IPS DF 6.9 (cell line): ENCODE measurements around the gene CSGALNACT2.
"Not testable (repeated sequence)": the region's sequence is repeated elsewhere in the genome, so short reads cannot be mapped to it uniquely, and the experiment has no call there.

Experiments
- DNase-seq: peaks from one replicate; pipeline ENCODE4 v3.0.0-alpha.2; 2013; ENCODE audit warnings: low read depth, low spot score
- H3K27ac ChIP-seq: one replicate; pipeline ENCODE4 v1.5.1; 2013; ENCODE audit warnings: low read length, control low read depth
- H3K27me3 ChIP-seq: 2 replicates; pipeline ENCODE4 v1.6.1; 2013; ENCODE audit warnings: mild to moderate bottlenecking, low read length; ENCODE audit not compliant: control insufficient read depth, insufficient read depth
- H3K36me3 ChIP-seq: 2 replicates; pipeline ENCODE4 v1.6.1; 2013; ENCODE audit warnings: low read length; ENCODE audit not compliant: control insufficient read depth, insufficient read depth
- H3K4me1 ChIP-seq: 2 replicates; pipeline ENCODE4 v1.6.1; 2013; ENCODE audit warnings: low read length; ENCODE audit not compliant: control insufficient read depth, insufficient read depth
- H3K4me3 ChIP-seq: 2 replicates; pipeline ENCODE4 v1.5.1; 2013; ENCODE audit warnings: mild to moderate bottlenecking, low read length
- H3K9me3 ChIP-seq: 2 replicates; pipeline ENCODE4 v1.6.1; 2013; ENCODE audit warnings: low read length, inconsistent platforms; ENCODE audit not compliant: control insufficient read depth, insufficient read depth
- WGBS: extraction: QIAGEN DNeasy Blood & Tissue Kit; methylation state at CpG from one replicate; pipeline ENCODE4 v1.1.7; 2013; ENCODE audit warnings: mixed read lengths, missing lambda C conversion rate; ENCODE audit not compliant: insufficient read length, insufficient coverage; 5-methylcytosine and 5-hydroxymethylcytosine counted together

The CSGALNACT2 gene, protein sequence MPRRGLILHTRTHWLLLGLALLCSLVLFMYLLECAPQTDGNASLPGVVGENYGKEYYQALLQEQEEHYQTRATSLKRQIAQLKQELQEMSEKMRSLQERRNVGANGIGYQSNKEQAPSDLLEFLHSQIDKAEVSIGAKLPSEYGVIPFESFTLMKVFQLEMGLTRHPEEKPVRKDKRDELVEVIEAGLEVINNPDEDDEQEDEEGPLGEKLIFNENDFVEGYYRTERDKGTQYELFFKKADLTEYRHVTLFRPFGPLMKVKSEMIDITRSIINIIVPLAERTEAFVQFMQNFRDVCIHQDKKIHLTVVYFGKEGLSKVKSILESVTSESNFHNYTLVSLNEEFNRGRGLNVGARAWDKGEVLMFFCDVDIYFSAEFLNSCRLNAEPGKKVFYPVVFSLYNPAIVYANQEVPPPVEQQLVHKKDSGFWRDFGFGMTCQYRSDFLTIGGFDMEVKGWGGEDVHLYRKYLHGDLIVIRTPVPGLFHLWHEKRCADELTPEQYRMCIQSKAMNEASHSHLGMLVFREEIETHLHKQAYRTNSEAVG

DNA sequence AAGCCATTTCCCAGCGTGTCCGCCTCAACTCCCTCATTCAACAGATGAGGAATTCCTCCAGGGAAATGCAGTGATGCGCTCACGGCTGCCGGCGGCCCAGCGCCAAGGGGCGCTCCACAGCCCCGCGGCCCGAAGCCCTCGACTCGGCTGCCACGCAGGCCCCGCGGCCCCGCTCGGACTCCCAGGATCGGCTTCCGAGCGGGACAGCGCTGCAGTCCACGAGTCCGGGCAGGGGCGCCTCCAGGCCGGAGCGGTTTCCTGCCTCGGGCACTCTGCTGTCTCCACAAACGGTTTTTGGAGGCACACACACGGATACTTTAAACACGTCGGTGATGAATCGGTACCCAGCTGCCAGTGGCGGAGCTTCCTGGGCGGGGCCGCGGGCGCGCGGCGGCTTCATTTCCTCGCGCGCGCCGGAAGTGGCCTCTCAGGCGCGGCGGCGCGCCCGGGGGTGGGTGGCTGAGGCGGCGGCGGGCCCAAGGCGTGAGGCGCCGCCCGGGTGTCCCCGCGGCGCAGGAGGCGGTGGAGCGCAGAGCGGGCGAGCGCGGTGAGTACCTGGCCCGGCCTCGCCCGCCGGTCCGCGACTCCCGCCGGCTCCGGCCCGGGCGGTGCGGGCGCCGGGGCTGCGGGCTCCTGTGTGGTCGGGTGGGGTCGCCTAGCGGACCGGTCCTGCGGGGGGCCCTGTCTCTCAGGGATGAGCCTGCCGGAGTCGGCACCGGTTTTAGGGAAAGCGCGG lies at the start of gene CSGALNACT2:
TSS of gene CSGALNACT2 (plus strand) at position 425 of the 736 bp plus-strand sequence. CDS start 16,705 bp downstream, outside the sequence.
- no peak within 1 kb of the TSS for H3K27ac ChIP-seq
- no peaks in the 10 kb centered on the region for H3K27me3 ChIP-seq
- peak within 1 kb of the TSS; percentile 81 for H3K4me3 ChIP-seq
- no CpG with 5 or more reads among the region's 93 CpGs for WGBS
- H3K36me3 ChIP-seq, result no peaks in the 10 kb centered on the region
- peak; percentile 22 for DNase-seq
- H3K9me3 ChIP-seq, result no peaks in the 10 kb centered on the region
- H3K4me1 ChIP-seq, result no peaks in the 10 kb centered on the region

DNA sequence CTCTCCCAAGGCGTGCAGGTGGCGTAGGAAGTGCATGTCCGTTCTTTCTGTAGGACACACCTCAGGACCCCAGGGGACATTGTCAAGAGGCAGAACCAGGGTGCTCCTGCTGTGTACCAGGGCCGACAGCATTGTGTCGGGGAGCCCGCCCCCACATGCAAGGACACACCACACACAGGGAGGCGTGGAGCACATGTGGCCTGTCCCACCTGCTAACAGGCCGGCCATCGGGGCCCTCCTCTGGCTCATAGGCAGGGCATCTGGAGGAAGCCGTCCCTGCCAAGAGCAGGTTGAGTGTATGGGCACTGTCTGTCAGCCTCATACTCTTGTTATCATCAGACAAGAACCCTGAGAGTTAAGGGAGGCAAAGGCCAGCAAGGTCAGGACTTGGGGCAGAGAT lies 48.7 kb upstream of the CSGALNACT2 start:
- no peaks in the 10 kb centered on the region for H3K9me3 ChIP-seq
- H3K27ac ChIP-seq, result no peak overlapping the region

DNA sequence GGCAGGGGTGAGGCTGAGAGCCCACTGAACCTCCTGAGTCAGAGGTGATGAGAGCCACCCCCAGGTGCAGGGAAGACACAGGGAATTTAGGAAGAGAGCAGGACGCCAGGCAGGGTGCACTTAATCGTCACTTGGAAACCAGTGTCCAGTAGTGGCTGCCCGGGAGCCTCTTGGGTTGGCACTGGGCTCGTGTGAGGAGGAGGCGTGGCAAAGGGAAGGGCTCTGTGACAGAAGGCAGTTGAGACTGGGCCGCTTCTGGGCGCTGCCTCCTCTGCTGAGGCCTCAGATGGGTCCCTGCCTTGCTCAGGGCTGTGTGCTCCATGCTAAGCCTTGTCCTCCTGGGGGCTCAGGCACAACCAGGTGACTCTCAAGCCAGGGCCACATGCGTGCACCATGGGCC lies 48.1 kb upstream of the CSGALNACT2 start:
- no peaks in the 10 kb centered on the region for H3K9me3 ChIP-seq
- H3K4me3 ChIP-seq, result no peak overlapping the region
- no peak for DNase-seq
- no peaks in the 10 kb centered on the region for H3K36me3 ChIP-seq
- no peaks in the 10 kb centered on the region; the same call in 1 of the 2 replicates for H3K4me1 ChIP-seq
- no peaks in the 10 kb centered on the region for H3K27me3 ChIP-seq
- no peak overlapping the region for H3K27ac ChIP-seq
- no CpG with 5 or more reads among the region's 8 CpGs for WGBS

More for the DNA sequence above, 48.7 kb upstream of the CSGALNACT2 start:
- Histone ChIP-seq H3K4me3 (no peak overlapping the region), H3K36me3 (no peaks in the 10 kb centered on the region), H3K27me3 (no peaks in the 10 kb centered on the region), H3K4me1 (no peaks in the 10 kb centered on the region; the same call in 1 of the 2 replicates)
- WGBS, result no CpG with 5 or more reads among the region's 10 CpGs
- DNase-seq, result no peak

DNA sequence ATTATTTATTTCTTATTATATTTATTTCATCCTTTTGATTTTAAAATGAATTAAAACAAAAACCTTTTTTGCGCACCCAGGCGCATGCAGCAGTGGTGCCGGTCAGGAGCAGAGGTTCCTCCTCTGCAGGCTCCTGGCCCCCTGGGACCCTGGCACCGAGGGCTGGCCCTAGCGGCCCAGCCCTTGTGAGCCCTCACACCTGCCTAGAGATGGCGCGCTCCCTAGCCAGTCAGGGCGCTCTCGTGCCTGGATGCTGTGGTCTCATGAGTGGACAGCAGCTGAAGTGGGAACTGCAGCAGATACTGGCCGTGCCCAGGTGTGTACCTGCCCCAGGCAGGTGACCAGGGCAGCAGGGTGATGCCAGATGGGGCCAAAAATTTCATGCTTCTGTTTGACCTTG lies 47.6 kb upstream of the CSGALNACT2 start:
- H3K27ac ChIP-seq, result no peak overlapping the region

DNA sequence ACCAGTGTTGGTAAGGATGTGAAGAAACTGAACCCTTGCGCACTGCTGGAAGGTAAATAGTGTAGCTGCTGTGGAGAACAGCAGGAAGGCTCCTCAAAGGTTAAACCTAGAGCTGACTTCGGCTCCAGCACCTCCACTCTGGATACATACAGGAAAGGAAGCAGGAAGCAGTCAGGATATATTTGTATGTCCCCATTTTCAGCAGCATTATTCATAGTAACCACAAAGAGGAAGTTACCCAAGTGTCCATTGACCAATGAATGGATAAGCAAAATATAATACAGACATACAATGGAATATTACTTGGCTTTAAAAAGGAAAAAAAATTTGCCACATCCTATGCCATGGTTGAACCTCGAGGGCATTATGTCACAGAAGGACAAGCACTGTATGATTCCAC lies 46.4 kb upstream of the CSGALNACT2 start:
- no peaks in the 10 kb centered on the region for H3K9me3 ChIP-seq
- H3K4me1 ChIP-seq, result no peaks in the 10 kb centered on the region; the same call in 1 of the 2 replicates
- no CpG with 5 or more reads among the region's 3 CpGs for WGBS
- H3K27ac ChIP-seq, result no peak overlapping the region
- no peaks in the 10 kb centered on the region for H3K27me3 ChIP-seq
- H3K4me3 ChIP-seq, result no peak overlapping the region
- no peaks in the 10 kb centered on the region for H3K36me3 ChIP-seq
- no peak for DNase-seq

More for the DNA sequence above, 47.6 kb upstream of the CSGALNACT2 start:
- Histone ChIP-seq H3K27me3 (no peaks in the 10 kb centered on the region), H3K9me3 (no peaks in the 10 kb centered on the region), H3K4me3 (no peak overlapping the region), H3K4me1 (no peaks in the 10 kb centered on the region; the same call in 1 of the 2 replicates), H3K36me3 (no peaks in the 10 kb centered on the region)
- no peak for DNase-seq
- WGBS, result no CpG with 5 or more reads among the region's 10 CpGs

DNA sequence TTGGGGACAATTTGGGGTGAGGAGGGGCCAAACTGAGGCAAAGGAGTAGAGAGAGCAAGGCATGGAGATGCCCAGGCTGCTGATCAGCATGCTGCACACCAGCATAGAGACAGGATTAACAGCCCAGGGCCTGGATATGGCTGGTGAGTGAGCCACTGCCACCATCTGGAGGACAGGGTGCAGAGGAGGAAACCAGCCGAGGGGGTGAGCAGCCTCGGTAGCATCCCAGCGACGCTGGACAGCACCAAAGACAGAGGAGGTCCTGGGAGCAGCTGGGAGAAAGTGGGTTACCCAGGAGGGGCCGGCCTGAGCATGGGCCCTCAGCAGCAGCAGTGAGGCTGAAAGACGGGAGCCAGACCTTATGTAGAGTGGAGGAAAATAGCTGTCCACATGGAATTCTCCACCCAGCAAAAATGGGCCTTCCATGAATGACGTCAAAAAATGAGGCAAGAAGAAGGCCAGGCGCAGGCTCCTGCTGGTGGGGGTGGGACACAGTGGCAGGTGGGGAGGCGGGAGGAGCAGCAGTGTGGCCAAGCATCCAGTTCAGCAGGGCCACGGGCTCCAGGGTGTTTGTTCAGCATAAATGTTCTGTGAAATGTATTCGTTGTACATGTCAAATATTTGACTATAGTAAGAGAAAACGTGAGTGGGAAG lies 44.7 kb upstream of the CSGALNACT2 start:
- no peak overlapping the region for H3K27ac ChIP-seq
- no CpG with 5 or more reads among the region's 12 CpGs for WGBS
- H3K9me3 ChIP-seq, result no peaks in the 10 kb centered on the region
- no peak for DNase-seq
- H3K27me3 ChIP-seq, result no peaks in the 10 kb centered on the region
- H3K4me3 ChIP-seq, result no peak overlapping the region
- no peaks in the 10 kb centered on the region; the same call in 1 of the 2 replicates for H3K4me1 ChIP-seq
- no peaks in the 10 kb centered on the region for H3K36me3 ChIP-seq

DNA sequence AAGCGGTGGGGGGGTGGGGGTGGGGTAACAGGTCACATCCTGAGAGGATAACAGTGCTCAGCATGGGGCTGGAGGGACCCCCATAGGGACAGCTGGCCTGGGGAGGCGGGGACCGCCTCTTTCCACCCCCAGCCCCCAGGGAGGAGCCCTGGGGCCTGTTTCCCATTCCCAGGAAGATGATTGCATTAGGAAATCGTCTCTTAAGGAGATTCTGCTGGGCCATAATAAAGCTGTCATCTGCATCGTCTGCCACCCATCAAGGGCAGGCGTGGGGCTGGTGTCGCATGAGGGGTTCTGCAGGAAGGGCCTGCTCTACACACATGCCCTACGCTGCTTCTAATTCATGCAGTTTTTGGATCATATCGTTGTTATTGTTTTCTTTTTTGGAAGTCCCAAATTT lies 44.2 kb upstream of the CSGALNACT2 start:
- H3K36me3 ChIP-seq, result no peaks in the 10 kb centered on the region
- WGBS, result no CpG with 5 or more reads among the region's 9 CpGs
- H3K4me3 ChIP-seq, result no peak overlapping the region
- no peaks in the 10 kb centered on the region for H3K4me1 ChIP-seq
- no peak overlapping the region for H3K27ac ChIP-seq
- DNase-seq, result no peak
- H3K27me3 ChIP-seq, result no peaks in the 10 kb centered on the region
- no peaks in the 10 kb centered on the region for H3K9me3 ChIP-seq

DNA sequence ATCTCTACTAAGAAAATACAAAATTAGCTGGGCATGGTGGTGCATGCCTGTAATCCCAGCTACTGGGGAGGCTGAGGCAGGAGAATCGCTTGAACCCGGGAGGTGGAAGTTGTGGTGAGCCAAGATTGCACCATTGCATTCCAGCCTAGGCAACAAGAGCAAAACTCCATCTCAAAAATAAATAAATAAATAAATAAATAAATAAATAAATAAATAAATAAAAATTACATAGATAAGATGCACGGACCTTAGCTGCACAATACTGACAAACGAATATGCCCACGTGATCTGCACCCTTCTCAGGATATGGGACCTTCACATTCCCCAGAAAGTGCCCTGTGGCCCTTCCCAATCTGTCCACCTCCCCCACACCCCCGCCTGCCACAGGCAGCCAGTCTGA lies 38.9 kb upstream of the CSGALNACT2 start:
- not testable (repeated sequence) for H3K4me1 ChIP-seq, H3K9me3 ChIP-seq, DNase-seq, H3K4me3 ChIP-seq, H3K36me3 ChIP-seq, H3K27me3 ChIP-seq, H3K27ac ChIP-seq
- WGBS, result no CpG with 5 or more reads among the region's 6 CpGs

DNA sequence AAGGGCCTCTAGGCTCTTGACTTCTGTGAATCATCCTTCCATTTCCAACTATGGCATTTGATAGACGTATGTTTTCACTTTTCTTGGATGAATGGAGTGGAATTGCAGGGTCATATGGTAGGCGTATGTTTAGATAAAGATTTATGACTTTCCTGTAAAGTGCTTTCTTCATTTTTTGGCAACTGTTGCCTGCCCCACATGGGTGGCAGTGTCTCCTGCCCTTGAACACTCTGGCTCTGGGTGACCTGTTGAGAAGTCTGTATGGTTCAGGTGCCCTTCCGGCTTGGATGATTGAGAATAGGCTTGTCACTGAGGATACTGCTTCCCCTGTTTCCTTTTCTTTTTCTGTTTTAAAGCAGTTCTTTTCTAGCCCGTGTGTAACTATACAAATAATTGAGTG lies 38.3 kb upstream of the CSGALNACT2 start:
- no peaks in the 10 kb centered on the region; the same call in 1 of the 2 replicates for H3K36me3 ChIP-seq
- no CpG with 5 or more reads among the region's 4 CpGs for WGBS

DNA sequence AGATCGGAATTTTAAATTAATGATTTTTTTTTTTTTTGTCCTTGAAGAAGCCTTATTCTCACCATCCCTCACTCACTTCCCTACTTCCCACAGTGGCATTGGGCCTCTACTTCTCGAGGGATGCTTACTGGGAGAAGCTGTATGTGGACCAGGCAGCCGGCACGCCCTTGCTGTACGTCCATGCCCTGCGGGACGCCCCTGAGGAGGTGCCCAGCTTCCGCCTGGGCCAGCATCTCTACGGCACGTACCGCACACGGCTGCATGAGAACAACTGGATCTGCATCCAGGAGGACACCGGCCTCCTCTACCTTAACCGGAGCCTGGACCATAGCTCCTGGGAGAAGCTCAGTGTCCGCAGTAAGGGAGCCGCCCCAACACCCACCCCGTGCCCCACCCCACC lies 37.9 kb upstream of the CSGALNACT2 start:
- H3K4me1 ChIP-seq, result no peaks in the 10 kb centered on the region; the same call in 1 of the 2 replicates
- H3K27ac ChIP-seq, result no peak overlapping the region
- H3K9me3 ChIP-seq, result no peaks in the 10 kb centered on the region
- WGBS, result no CpG with 5 or more reads among the region's 17 CpGs
- H3K27me3 ChIP-seq, result peaks cover 2% of the 10 kb centered on the region; the same call in 1 of the 2 replicates
- no peak overlapping the region for H3K4me3 ChIP-seq
- H3K36me3 ChIP-seq, result no peaks in the 10 kb centered on the region; the same call in 1 of the 2 replicates
- no peak for DNase-seq

More for the DNA sequence above, 38.3 kb upstream of the CSGALNACT2 start:
- Histone ChIP-seq H3K4me1 (no peaks in the 10 kb centered on the region; the same call in 1 of the 2 replicates), H3K27ac (no peak overlapping the region), H3K4me3 (no peak overlapping the region), H3K9me3 (no peaks in the 10 kb centered on the region), H3K27me3 (peaks cover 2% of the 10 kb centered on the region; the same call in 1 of the 2 replicates)
- no peak for DNase-seq
